HG03521 (cell line): ENCODE data around the gene SARS2.

ENCODE experiments used
- ATAC-seq: cut with Tn5 transposase; IDR thresholded peaks from one replicate; pipeline ENCODE4 v1.9.1; 2021; ENCODE audit warnings: mild to moderate bottlenecking, moderate library complexity; ENCODE audit not compliant: unreplicated experiment

The SARS2 gene

GRCh38 chr19:38869160-38869835, 61.3 kb downstream of the SARS2 start:
- no peak for ATAC-seq

- ATAC-seq: no peak
These were observed 62.0 kb downstream of the SARS2 start for GRCh38 chr19:38868551-38868950.

GRCh38 chr19:38867171-38867780, 63.3 kb downstream of the SARS2 start:
- no peak for ATAC-seq
